Mesangial cell (primary cell): ENCODE measurements around the gene CYLC1. TPM values are rescaled to one million over a fixed set of nuclear protein-coding genes. Genes with fewer than 3 reads are reported as not detected.

Source experiments
- total RNA-seq: library from RNA; depleted of rRNA; stranded (reverse); fragments of >200 nt; gene quantifications from 2 replicates; pipeline ENCODE4 v1.2.3, GENCODE V29; 2015

The CYLC1 gene
- not detected in 2 replicates for total RNA-seq

GRCh38 chrX:83860846-83861245 is at the start of gene CYLC1:
TSS of gene CYLC1 (plus strand) at chrX:83861146. CDS start at chrX:83861183, 37 bp downstream.

